Measurements from ENCODE around the gene SCAF4.

DNA sequence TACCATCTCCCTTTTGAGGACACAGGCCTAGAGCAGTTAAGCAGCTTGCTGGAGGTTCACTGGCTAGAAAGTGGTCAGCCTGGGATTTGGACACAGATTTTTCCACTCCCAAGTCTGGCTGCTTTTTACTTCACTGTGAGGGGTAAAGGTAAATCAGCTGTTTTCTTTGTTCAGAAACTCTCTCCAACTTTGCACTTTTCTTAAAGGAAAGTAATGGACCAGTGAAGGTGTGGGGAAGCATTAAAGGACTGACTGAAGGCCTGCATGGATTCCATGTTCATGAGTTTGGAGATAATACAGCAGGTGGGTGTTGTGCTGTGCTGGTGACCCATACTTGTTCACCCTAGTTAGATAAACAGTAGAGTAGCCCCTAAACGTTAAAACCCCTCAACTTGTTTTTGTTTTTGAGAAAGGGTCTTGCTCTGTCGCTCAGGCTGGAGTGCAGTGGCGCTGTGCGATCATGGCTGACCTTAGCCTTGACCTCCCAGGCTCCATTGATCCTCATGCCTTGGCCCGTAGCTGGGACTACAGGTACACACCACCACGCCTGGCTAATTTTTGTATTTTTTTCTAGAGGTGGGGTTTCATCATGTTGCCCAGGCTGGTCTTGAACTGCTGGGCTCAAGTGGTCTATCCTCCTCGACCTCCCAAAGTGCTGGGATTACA is 68.2 kb downstream of the SCAF4 start:
- TF ChIP-seq, protein P1, sequence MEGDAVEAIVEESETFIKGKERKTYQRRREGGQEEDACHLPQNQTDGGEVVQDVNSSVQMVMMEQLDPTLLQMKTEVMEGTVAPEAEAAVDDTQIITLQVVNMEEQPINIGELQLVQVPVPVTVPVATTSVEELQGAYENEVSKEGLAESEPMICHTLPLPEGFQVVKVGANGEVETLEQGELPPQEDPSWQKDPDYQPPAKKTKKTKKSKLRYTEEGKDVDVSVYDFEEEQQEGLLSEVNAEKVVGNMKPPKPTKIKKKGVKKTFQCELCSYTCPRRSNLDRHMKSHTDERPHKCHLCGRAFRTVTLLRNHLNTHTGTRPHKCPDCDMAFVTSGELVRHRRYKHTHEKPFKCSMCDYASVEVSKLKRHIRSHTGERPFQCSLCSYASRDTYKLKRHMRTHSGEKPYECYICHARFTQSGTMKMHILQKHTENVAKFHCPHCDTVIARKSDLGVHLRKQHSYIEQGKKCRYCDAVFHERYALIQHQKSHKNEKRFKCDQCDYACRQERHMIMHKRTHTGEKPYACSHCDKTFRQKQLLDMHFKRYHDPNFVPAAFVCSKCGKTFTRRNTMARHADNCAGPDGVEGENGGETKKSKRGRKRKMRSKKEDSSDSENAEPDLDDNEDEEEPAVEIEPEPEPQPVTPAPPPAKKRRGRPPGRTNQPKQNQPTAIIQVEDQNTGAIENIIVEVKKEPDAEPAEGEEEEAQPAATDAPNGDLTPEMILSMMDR (conservative IDR thresholded peaks at IDR 0.05; ENCODE audit: low read length): no peak
- TF ChIP-seq EZH2phosphoT487 (IDR thresholded peaks at IDR 0.05; ENCODE audit: borderline replicate concordance, low read depth, low read length): no peak
